ENCODE data around the gene ZNF799.
"Not testable (repeated sequence)": the region's sequence is repeated elsewhere in the genome, so short reads cannot be mapped to it uniquely, and the experiment has no call there.

Gene ZNF799

DNA sequence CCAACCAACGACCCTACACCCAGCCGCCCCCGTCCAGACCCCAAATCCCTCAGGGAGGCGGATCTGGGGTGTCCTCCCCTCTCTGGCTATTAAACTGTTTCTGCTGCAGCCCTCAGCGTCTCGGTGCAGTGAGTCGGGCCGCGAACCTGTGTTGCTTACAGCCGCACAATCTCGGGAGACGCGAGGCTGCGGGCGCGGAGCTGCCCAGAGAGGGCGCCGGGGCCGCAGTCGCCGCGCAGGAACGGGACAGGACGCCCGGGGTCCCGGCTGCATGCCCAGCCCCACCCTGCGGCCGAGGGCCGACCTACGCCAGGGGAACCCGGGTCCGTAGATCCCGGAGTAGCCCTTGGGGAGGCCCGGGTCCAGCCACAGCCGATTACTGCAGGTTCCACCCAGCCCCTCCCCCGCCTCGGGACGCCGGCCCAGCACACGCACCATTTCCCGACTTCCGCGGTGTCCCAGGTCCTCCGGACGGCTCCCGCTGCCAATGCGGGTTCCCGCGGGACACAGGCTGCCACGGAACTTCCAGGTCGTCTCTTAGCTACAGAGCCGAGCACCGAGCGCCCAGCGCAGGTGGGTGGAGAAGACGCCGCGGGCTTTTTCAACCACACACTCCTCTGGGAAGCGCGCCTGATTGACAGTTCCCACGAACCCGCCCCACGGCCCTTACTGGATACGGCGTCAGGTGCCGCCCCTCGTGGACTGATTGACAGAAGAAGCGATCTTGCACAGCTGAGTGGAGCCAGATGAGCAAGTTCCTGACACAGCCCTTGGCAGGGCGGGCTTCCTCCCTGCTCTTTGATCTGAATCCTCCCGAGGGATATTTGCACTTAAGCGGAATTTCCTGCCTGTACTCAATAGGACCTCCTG, at the start of gene ZNF799:
Gene ZNF799, minus strand, starts transcription at position 639 of the 870 bp plus-strand sequence. Its CDS starts 201 bp downstream, at position 438.
- DNase-seq, result peak; percentile 90

DNA sequence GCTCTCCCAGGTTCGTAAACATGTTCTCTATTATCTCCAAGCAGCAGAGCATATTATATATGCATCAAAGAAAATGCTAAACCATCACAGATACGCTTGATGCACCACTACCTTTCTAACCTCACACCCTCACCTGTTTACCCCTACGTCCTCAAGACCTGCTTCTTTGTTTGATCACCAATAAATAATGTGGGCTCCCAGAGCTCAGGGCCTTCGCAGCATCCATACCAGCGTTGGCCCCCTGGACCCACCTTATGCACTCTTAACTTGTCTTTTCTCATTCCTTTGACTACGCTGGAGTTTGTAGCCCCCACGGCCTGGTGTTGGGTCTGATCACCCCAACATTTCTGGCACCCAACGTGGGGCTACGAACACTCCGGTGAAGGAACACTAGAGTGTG, 49.8 kb upstream of the ZNF799 start:
- DNase-seq, result no peak

DNA sequence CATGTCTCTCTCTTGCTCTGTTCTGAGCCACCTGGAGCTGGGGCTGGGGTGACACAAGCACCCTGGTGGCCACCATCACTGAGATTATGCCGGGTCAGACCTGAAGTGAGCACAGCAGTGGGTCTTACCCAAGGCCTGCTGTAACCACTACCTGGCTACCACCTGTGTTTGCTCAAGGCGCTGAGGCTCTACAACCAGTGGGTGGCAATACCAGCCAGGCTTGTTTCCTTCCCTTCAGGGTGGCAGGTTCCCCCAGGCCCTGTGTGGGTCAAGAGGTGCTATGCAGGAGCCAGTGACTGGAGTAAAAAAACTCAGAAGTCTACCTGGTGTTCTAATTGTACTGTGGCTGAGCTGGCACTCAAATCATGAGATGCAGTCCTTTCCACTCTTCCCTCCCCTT, 47.7 kb upstream of the ZNF799 start:
- DNase-seq, result no peak

GRCh38 chr19:12440541-12441316, 39.7 kb upstream of the ZNF799 start, which contains the start of gene ZNF443:
TSS of gene ZNF443 (minus strand) at chr19:12441021. CDS start at chr19:12440914, 107 bp downstream.
- DNase-seq, result peak; percentile 90

DNA sequence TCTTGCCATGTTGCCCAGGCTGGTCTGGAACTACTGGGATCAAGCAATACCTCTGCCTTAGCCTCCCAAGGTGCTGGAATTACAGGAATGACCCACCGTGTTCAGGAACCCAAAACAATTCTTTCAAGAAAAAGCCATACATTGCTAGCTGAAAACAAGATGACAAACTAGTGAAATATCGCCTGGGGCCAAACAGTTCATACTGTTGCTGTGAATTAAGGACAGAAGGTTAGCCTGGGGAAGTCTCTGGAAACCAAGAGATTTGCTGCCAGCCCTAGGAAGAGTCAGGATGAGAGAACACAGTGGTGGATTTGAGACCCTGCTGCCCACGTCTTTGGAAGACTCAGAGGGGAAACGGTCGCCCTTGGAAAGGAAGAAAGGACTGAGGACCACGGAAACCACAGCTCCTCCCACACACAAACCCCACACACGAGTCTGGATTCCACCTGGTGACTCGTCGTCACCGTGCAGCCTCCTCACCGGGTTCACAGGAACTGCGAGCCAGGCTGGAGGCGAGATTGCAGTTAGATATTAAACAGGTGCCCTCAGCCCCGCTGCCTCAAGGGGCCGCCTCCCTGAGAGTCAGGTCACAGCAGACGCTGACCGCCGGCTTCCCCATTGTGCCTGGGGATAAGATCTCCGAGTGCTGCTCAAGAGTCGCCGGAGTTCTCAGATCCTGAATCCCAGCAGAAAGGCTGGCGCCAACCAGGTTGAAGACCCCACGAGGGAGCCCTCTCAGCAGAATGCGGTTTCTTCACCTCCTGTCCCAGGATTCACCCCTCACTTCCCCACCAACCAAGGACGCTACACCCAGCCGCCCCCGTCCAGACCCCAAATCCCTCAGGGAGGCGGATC, 38.8 kb upstream of the ZNF799 start:
- DNase-seq, result not testable (repeated sequence)

DNA sequence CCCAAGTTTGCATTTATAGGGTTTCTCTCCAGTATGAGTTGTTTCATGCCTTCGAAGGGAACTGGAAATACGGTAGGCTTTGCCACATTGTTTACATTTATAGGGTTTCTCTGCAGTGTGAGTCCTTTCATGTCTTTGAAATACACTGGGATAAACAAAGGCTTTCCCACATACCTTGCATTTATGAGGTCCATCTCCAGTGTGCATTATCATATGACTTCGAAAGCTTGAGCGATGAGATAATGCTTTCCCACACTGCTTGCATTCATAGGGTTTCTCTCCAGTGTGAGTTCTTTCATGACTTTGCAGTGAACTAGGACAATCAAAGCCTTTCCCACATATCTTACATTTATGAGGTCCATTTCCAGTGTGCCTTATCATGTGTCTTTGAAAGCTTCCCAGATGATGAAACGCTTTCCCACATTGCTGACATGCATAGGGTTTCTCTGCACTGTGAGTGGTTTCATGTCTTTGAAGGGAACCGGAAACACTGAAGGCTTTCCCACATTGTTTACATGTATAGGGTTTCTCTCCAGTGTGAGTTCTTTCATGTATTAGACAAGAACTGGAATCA, 29.7 kb upstream of the ZNF799 start:
- not testable (repeated sequence) for DNase-seq

DNA sequence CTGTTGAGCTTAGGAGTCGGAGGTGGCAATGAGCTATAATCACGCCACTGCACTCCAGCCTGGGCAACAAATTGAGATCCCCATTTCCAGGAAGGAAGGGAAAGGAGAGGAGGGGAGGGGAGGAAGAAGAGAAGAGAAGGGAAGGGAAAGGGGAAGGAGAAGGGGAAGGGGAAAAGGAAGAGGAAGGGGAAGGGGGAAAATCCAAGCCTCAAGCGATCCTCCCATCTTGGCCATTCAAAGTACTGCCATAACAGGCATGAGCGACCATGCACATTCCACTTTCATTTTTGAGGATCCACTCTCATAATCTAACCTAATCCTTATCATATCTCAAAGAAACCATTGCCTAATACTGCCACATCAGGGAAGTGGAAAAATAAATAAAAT, 24.8 kb upstream of the ZNF799 start:
- DNase-seq, result no peak

DNA sequence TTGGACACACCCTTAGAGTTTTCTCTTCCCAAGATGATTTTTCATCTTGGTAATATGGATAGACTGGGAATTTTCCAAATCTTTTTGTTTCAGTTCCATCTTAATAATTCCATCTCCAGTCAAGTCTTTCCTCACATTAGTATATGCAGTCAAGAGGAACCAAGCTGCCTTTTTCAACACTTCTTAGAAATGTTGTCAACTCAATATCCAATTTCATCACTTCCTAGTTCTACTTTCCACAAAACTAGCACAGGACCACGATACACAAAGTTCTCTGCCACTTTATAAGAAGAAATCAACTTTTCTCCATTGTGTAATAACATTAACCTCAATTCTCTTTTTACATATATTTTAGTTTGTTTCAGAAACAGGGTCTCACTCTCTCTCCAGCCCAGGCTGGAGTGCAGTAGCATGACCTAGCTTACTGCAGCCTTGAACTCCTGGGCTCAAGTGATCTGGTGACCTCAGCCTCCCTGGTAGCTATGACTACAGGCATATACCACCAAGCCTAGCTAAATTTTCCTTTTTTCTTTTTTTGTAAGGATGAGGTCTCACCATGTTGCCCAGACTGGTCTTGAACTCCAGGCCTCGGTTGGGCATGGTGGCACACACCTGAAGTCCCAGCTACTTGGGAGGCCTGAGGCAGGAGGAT, 24.3 kb upstream of the ZNF799 start:
- no peak for DNase-seq

- DNase-seq, result not testable (repeated sequence)
Observed at GRCh38 chr19:12417273-12417672, 16.2 kb upstream of the ZNF799 start.

GRCh38 chr19:12411893-12412292, 10.8 kb upstream of the ZNF799 start:
- DNase-seq, result no peak

GRCh38 chr19:12399901-12400632, 1.0 kb downstream of the ZNF799 start:
- not testable (repeated sequence) for DNase-seq

- not testable (repeated sequence) for DNase-seq
Observed at GRCh38 chr19:12391148-12391547, 9.9 kb downstream of the ZNF799 start.

- not testable (repeated sequence) for DNase-seq
Observed at GRCh38 chr19:12386365-12386764, 14.7 kb downstream of the ZNF799 start.

GRCh38 chr19:12380444-12380737, 20.7 kb downstream of the ZNF799 start:
- DNase-seq, result no peak

DNA sequence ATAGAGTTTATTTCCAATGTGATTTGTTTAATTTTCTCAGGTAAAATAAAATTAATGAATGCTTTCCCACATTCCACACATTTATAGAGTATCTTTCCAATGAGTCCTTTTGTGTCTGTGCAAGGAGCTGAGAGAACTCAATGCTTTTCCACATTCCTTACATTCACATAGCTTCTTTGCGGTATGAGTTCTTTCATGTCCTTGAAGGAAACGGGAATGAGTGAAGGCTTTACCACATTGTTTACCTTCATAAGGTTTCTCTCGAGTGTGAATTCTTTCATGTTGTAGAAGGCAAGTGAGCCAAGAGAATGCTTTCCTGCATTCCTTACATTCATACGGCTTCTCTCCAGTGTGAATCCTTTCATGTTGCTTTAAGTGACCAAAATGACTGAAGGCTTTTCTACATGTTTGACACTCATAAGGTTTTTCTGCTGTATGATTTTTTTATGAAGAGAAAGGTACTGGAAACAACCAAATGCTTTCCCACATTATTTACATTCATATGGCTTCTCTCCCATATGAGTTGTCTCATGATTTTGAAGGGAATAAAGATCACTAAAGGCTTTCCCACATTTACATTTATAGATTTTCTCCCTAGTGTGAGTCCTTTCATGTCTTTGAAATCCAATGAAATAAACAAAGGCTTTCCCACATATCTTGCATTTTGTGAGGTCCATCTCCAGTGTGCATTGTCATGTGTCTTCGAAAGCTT, 21.2 kb downstream of the ZNF799 start:
- DNase-seq, result no peak

GRCh38 chr19:12374026-12374425, 27.0 kb downstream of the ZNF799 start:
- DNase-seq, result no peak

GRCh38 chr19:12365236-12366162, 35.6 kb downstream of the ZNF799 start, which contains the start of gene ZNF442:
TSS of gene ZNF442 (minus strand) at chr19:12365683. CDS start at chr19:12363631, 2,052 bp downstream.
- peak; percentile 94 for DNase-seq

DNA sequence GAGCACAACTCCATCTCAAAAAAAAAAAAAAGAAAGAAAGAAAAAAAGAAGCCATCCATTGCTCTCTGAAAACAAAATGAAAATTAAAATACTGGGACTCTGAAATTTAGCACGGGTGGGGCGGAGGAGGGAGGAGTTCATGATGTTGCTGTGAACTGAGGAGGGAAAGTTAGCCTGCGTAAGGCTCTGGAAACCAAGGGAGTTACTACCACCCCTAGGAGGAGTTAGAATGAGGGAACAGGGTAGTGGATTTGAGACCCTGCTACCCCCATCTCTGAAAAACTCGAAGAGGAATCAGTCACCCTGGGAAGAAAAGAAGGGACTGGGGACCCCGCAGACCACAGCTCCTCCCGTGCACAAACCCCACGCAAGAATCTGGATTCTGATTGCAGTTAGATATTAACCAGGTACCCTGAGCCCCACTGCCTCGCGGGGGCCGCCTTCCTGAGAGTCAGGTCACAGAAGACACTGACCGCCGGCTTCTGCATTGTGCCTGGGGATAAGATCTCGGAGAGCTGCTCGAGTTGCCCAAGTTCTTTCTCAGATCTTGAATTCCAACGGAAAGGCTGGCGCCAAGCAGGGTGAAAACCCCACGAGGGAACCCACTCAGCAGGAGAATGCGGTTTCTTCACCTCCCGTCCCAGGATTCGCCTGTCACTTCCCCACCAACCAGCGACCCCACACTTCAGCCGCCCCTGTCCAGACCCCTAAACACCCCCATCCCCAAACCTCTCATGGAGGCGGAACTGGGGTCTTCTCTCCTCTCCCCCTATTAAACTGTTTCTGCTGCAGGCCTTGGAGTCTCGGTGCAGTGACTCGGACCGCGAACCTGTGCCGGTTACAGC, 36.5 kb downstream of the ZNF799 start:
- peak; percentile 12 for DNase-seq
